GM12878 (cell line): ENCODE results near the gene NFKBIA. TPM values are rescaled to one million over a fixed set of nuclear protein-coding genes. Genes with fewer than 3 reads are reported as not detected.

Source experiments
- ELK1 ChIP-seq: IDR thresholded peaks from 2 replicates; pipeline ENCODE4 v1.6.1; 2012; ENCODE audit warnings: low read depth, low read length, improper control_type of control experiment
- ETV6 ChIP-seq, 2 experiments: fragments of 450-650 bp in 1 of 2; IDR thresholded peaks in 1 of 2; conservative IDR thresholded peaks in 1 of 2; 2 replicates each; pipeline ENCODE4 v1.6.1; 2014; ENCODE audit warnings: antibody characterized with exemption in 1 of 2, borderline replicate concordance in 1 of 2, low read depth in 1 of 2, mild to moderate bottlenecking in 1 of 2, moderate library complexity in 1 of 2
- FOXM1 ChIP-seq: IDR thresholded peaks from 2 replicates; pipeline ENCODE4 v1.6.1; 2012; ENCODE audit warnings: low read depth, mild to moderate bottlenecking, inconsistent platforms, low read length, moderate library complexity
- HDAC2 ChIP-seq: fragments of 200-600 bp; sonication (generic); IDR thresholded peaks from 2 replicates; pipeline ENCODE4 v1.6.1; 2017
- KDM1A ChIP-seq: fragments of 200-600 bp; sonication (generic); IDR thresholded peaks from 2 replicates; pipeline ENCODE4 v1.6.1; 2016; ENCODE audit warnings: borderline replicate concordance
- MYB ChIP-seq: fragments of 150-350 bp; IDR thresholded peaks from 2 replicates; pipeline ENCODE4 v1.6.1; 2014; ENCODE audit warnings: mild to moderate bottlenecking, low read depth, low read length, borderline replicate concordance
- NFIC ChIP-seq: IDR thresholded peaks from 2 replicates; pipeline ENCODE4 v1.6.1; 2012; ENCODE audit warnings: low read depth, mild to moderate bottlenecking, inconsistent platforms, low read length, moderate library complexity
- YY1 ChIP-seq: IDR thresholded peaks from 2 replicates; pipeline ENCODE4 v1.6.1; 2011; ENCODE audit warnings: low read depth, mild to moderate bottlenecking, low read length
- ZBTB11 ChIP-seq: fragments of 450-650 bp; formaldehyde crosslinking; IDR thresholded peaks from 2 replicates; pipeline ENCODE4 v1.5.0; 2022; ENCODE audit warnings: mild to moderate bottlenecking, missing genetic modification characterization
- ZNF217 ChIP-seq: fragments of 450-650 bp; IDR thresholded peaks from 2 replicates; pipeline ENCODE4 v1.6.1; 2017; ENCODE audit warnings: antibody characterized with exemption, mild to moderate bottlenecking
- polyA plus RNA-seq, 11 experiments: library from polyadenylated mRNA; depleted of rRNA in 4 of 11; unstranded in 6 of 11; stranded (reverse) in 5 of 11; fragments of >200 nt; fragmentation: Nextera tagmentation in 4 of 11; fragmentation: Illumina TruSeq in 1 of 11; extraction: Ambion mirVana in 4 of 11; extraction: Trizol in 1 of 11; gene quantifications; 1 replicate in 1 of 11; 2 replicates in 10 of 11; pipeline versions ENCODE4 v1.2.1 to v1.2.3, GENCODE V29; 2011 to 2016; ENCODE audit warnings: inconsistent platforms in 2 of 11, missing spikeins in 2 of 11, low read depth in 1 of 11
- total RNA-seq, 4 experiments: library from RNA; depleted of rRNA in 3 of 4; stranded (reverse); fragments of >200 nt in 3 of 4; fragmentation: Illumina TruSeq in 1 of 4; extraction: Trizol in 1 of 4; gene quantifications; 2 replicates each; pipeline versions ENCODE4 v1.2.1 to v1.2.3, GENCODE V29; 2013 to 2021
- TF ChIP-seq, protein P1 (sequence below): fragments of 450-650 bp; formaldehyde crosslinking; IDR thresholded peaks from 2 replicates; pipeline ENCODE4 v1.4.0; 2022; ENCODE audit warnings: mild to moderate bottlenecking, moderate library complexity

Gene NFKBIA
- total and polyA plus RNA-seq, 10 of the 15 experiments (the other 5 are each of a cell fraction or from before 2014, with no cell fraction given), result 123 to 419 (median 267) TPM

- TF ChIP-seq ZBTB11 (no peak), NFIC (no peak), ZNF217 (no peak), FOXM1 (no peak), KDM1A (no peak), ELK1 (no peak), YY1 (no peak), ETV6 (conservative IDR thresholded peaks at IDR 0.05 in 1 of 2, IDR thresholded peaks at IDR 0.05 in 1 of 2; ENCODE audit: borderline replicate concordance in 1 of 2, low read depth in 1 of 2) (no peak), HDAC2 (no peak), MYB (no peak)
- TF ChIP-seq, protein P1, sequence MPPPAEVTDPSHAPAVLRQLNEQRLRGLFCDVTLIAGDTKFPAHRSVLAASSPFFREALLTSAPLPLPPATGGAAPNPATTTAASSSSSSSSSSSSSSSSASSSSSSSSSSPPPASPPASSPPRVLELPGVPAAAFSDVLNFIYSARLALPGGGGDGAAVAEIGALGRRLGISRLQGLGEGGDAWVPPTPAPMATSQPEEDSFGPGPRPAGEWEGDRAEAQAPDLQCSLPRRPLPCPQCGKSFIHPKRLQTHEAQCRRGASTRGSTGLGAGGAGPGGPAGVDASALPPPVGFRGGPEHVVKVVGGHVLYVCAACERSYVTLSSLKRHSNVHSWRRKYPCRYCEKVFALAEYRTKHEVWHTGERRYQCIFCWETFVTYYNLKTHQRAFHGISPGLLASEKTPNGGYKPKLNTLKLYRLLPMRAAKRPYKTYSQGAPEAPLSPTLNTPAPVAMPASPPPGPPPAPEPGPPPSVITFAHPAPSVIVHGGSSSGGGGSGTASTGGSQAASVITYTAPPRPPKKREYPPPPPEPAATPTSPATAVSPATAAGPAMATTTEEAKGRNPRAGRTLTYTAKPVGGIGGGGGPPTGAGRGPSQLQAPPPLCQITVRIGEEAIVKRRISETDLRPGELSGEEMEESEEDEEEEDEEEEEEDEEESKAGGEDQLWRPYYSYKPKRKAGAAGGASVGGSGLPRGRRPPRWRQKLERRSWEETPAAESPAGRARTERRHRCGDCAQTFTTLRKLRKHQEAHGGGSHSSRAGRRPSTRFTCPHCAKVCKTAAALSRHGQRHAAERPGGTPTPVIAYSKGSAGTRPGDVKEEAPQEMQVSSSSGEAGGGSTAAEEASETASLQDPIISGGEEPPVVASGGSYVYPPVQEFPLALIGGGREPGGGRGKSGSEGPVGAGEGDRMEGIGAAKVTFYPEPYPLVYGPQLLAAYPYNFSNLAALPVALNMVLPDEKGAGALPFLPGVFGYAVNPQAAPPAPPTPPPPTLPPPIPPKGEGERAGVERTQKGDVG (CRISPR knock-in tag), result no peak
Measured at GRCh38 chr14:35387219-35387618, 17.3 kb downstream of the NFKBIA start (continued).
